Mesenchymal stem cell (in vitro differentiated cells and primary cell): Measurements from ENCODE around the gene VPS41. TPM values are rescaled to one million over a fixed set of nuclear protein-coding genes. Genes with fewer than 3 reads are reported as not detected.

Source experiments
- DNase-seq: peaks from one replicate; pipeline ENCODE4 v3.0.0-alpha.2; 2013
- H2AFZ ChIP-seq: one replicate; pipeline ENCODE4 v1.6.1; 2013; ENCODE audit warnings: low read depth, mild to moderate bottlenecking, control low read depth, inconsistent platforms, low read length, moderate library complexity
- H2AK5ac ChIP-seq: 2 replicates; pipeline ENCODE4 v1.6.1; 2013; ENCODE audit warnings: low read length, moderate library complexity, mild to moderate bottlenecking, inconsistent platforms; ENCODE audit not compliant: severe bottlenecking
- H2BK120ac ChIP-seq: one replicate; pipeline ENCODE4 v1.6.1; 2013; ENCODE audit warnings: low read depth, mild to moderate bottlenecking, inconsistent platforms, low read length, moderate library complexity
- H2BK12ac ChIP-seq, 2 experiments: one replicate each; pipeline ENCODE4 v1.6.1; 2013; ENCODE audit warnings: inconsistent platforms in 2 of 2, low read length in 2 of 2, mild to moderate bottlenecking in 2 of 2, moderate library complexity in 2 of 2, control low read depth in 1 of 2
- H2BK15ac ChIP-seq: one replicate; pipeline ENCODE4 v1.6.1; 2013; ENCODE audit warnings: mild to moderate bottlenecking, low read depth, inconsistent platforms; ENCODE audit not compliant: poor library complexity, severe bottlenecking
- H2BK5ac ChIP-seq: 2 replicates; pipeline ENCODE4 v1.6.1; 2013; ENCODE audit warnings: low read depth, mild to moderate bottlenecking, low read length, control low read depth, inconsistent platforms; ENCODE audit not compliant: poor library complexity, severe bottlenecking
- H3K14ac ChIP-seq, 2 experiments: one replicate each; pipeline ENCODE4 v1.6.1; 2013; ENCODE audit warnings: inconsistent platforms in 2 of 2, low read length in 2 of 2, control low read depth in 1 of 2, mild to moderate bottlenecking in 1 of 2, moderate library complexity in 1 of 2
- H3K18ac ChIP-seq, 2 experiments: one replicate each; pipeline ENCODE4 v1.6.1; 2013; ENCODE audit warnings: inconsistent platforms in 2 of 2, low read length in 2 of 2, control low read depth in 1 of 2, low read depth in 1 of 2, mild to moderate bottlenecking in 1 of 2
- H3K23ac ChIP-seq, 2 experiments: one replicate each; pipeline ENCODE4 v1.6.1; 2013; ENCODE audit warnings: inconsistent platforms in 2 of 2, low read length in 2 of 2, mild to moderate bottlenecking in 2 of 2, moderate library complexity in 2 of 2, control low read depth in 1 of 2
- H3K27ac ChIP-seq: 2 replicates; pipeline ENCODE4 v1.5.1; 2013; ENCODE audit warnings: mild to moderate bottlenecking, moderate library complexity, low read length, control low read depth, inconsistent platforms; ENCODE audit not compliant: poor library complexity, severe bottlenecking
- H3K27me3 ChIP-seq, 2 experiments: 2 replicates each; pipeline versions ENCODE4 v1.6.1 to v1.7.0; 2013; ENCODE audit warnings: low read length in 2 of 2, mild to moderate bottlenecking in 2 of 2, moderate library complexity in 2 of 2, control low read depth in 1 of 2, inconsistent platforms in 1 of 2; ENCODE audit not compliant: control insufficient read depth in 1 of 2, insufficient read depth in 1 of 2
- H3K36me3 ChIP-seq, 2 experiments: 2 replicates each; pipeline versions ENCODE4 v1.6.1 to v1.7.0; 2013; ENCODE audit warnings: low read length in 2 of 2, control low read depth in 1 of 2, inconsistent platforms in 1 of 2, low read depth in 1 of 2, mild to moderate bottlenecking in 1 of 2; ENCODE audit not compliant: insufficient read depth in 2 of 2, control insufficient read depth in 1 of 2
- H3K4ac ChIP-seq, 2 experiments: one replicate each; pipeline ENCODE4 v1.6.1; 2013; ENCODE audit warnings: inconsistent platforms in 2 of 2, low read length in 2 of 2, mild to moderate bottlenecking in 2 of 2, moderate library complexity in 2 of 2, control low read depth in 1 of 2, low read depth in 1 of 2
- H3K4me1 ChIP-seq: 2 replicates; pipeline ENCODE4 v1.6.1; 2013; ENCODE audit warnings: low read depth, low read length, control low read depth; ENCODE audit not compliant: control insufficient read depth, insufficient read depth
- H3K4me2 ChIP-seq: 2 replicates; pipeline ENCODE4 v1.6.1; 2013; ENCODE audit warnings: low read length, mild to moderate bottlenecking, inconsistent platforms; ENCODE audit not compliant: poor library complexity, severe bottlenecking
- H3K4me3 ChIP-seq, 2 experiments: 2 replicates each; pipeline versions ENCODE4 v1.5.1 to v1.7.0; 2013; ENCODE audit warnings: low read length in 2 of 2, mild to moderate bottlenecking in 2 of 2, control low read depth in 1 of 2, low read depth in 1 of 2; ENCODE audit not compliant: insufficient read depth in 1 of 2
- H3K79me1 ChIP-seq: replicated peaks from 2 replicates; pipeline ENCODE4 v1.6.1; 2013; ENCODE audit warnings: mild to moderate bottlenecking, control low read depth, low read length, inconsistent platforms; ENCODE audit not compliant: poor library complexity, severe bottlenecking
- H3K9ac ChIP-seq: 2 replicates; pipeline ENCODE4 v1.7.0; 2013; ENCODE audit warnings: mild to moderate bottlenecking, low read length, moderate library complexity
- H3K9me3 ChIP-seq: 2 replicates; pipeline ENCODE4 v1.7.0; 2013; ENCODE audit warnings: mild to moderate bottlenecking, low read length; ENCODE audit not compliant: control insufficient read depth
- H4K8ac ChIP-seq: one replicate; pipeline ENCODE4 v1.6.1; 2013; ENCODE audit warnings: inconsistent platforms, mild to moderate bottlenecking, low read length, moderate library complexity
- H4K91ac ChIP-seq: one replicate; pipeline ENCODE4 v1.6.1; 2013; ENCODE audit warnings: mild to moderate bottlenecking, low read length, inconsistent platforms
- WGBS: methylation state at CpG from one replicate; pipeline ENCODE4 v1.1.7; 2013; ENCODE audit warnings: mixed read lengths; 5-methylcytosine and 5-hydroxymethylcytosine counted together
- polyA plus RNA-seq, 2 experiments: library from polyadenylated mRNA; stranded (reverse); fragments of 200-250 nt; gene quantifications; one replicate each; pipeline ENCODE4 v1.2.3, GENCODE V29; 2013

Gene VPS41
- polyA plus RNA-seq (2013, experiment 1 of 2), result 29.6 TPM
- polyA plus RNA-seq (2013, experiment 2 of 2), result 29.9 TPM

DNA sequence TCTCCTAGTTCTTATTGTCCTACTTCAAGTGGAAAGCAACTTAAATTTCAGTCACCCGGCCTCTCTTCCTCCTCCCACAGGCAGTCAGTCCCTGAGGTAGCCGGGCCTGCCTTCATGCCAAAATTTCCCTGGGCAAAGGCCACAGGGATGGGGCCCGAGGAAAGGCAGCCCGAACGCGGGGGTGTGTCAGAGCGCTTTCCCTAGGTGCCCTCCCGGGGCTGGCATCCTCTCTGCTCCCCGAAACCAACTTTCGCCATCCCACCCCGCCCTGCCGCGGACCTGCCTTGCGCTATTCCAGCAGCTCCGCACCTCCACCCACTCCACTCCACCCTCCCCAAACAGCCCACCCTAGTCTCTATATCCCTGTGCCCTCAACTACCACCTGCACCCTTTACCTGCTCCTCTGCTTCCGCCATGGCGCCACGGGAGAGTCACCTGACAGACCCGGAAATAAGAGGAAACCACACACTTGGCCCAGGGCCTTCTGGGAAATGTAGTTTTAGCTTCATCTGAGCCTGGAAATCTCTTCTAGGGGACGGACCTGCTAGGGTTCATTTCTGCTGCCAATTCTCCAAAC is at the start of gene VPS41:
Gene VPS41, minus strand, starts transcription at position 433 of the 577 bp plus-strand sequence. Its CDS starts 17 bp downstream, at position 416.
- H4K8ac ChIP-seq, result peak within 1 kb of the TSS; percentile 78

GRCh38 chr7:38955892-38956291 is 46.9 kb upstream of the VPS41 start:
- no peak overlapping the region for H3K27ac ChIP-seq
- no peak for DNase-seq
- no peak overlapping the region for H2BK5ac ChIP-seq
- H2AK5ac ChIP-seq, result no peak overlapping the region
- H4K91ac ChIP-seq, result no peak overlapping the region
- H2AFZ ChIP-seq, result no peak overlapping the region
- no peak overlapping the region for H3K18ac ChIP-seq
- no peak overlapping the region for H3K14ac ChIP-seq
- H2BK15ac ChIP-seq, result no peak overlapping the region
- H2BK120ac ChIP-seq, result no peak overlapping the region
- peaks cover 1% of the 10 kb centered on the region for H3K4me1 ChIP-seq
- H2BK12ac ChIP-seq, result no peak overlapping the region
- no peak overlapping the region for H4K8ac ChIP-seq
- H3K4me3 ChIP-seq, result no peak overlapping the region
- H3K4ac ChIP-seq, result no peak overlapping the region
- no peaks in the 10 kb centered on the region for H3K36me3 ChIP-seq
- H3K79me1 ChIP-seq, result no peaks in the 10 kb centered on the region
- no peak overlapping the region for H3K23ac ChIP-seq
- H3K9ac ChIP-seq, result no peak overlapping the region
- no peaks in the 10 kb centered on the region for H3K9me3 ChIP-seq
- H3K4me2 ChIP-seq, result no peak overlapping the region
- WGBS, result 75% methylated on average over 2 of the region's 5 CpGs
- no peaks in the 10 kb centered on the region for H3K27me3 ChIP-seq

More for the DNA sequence above, at the start of gene VPS41:
- Histone ChIP-seq H2BK120ac (peak within 1 kb of the TSS; percentile 68), H3K4me1 (peaks cover 1% of the 10 kb centered on the region), H3K27me3 (no peaks in the 10 kb centered on the region), H3K9me3 (no peaks in the 10 kb centered on the region), H3K23ac (no peak within 1 kb of the TSS), H3K14ac (no peak within 1 kb of the TSS), H3K4me2 (peak within 1 kb of the TSS; percentile 88), H3K79me1 (peaks cover 17% of the 10 kb centered on the region), H3K36me3 (no peaks in the 10 kb centered on the region), H2BK12ac (no peak within 1 kb of the TSS), H3K4me3 (peak within 1 kb of the TSS; percentile 75 to 87), H2BK5ac (no peak within 1 kb of the TSS), H2AK5ac (no peak within 1 kb of the TSS), H3K4ac (peak within 1 kb of the TSS; percentile 14 to 49), H3K27ac (no peak within 1 kb of the TSS), H2BK15ac (no peak within 1 kb of the TSS), H3K18ac (peak within 1 kb of the TSS; percentile 52 to 81), H3K9ac (peak within 1 kb of the TSS; percentile 92), H4K91ac (peak within 1 kb of the TSS; percentile 23), H2AFZ (peak within 1 kb of the TSS; percentile 46)
- DNase-seq, result peak; percentile 81
- WGBS, result 1% methylated on average over 20 of the region's 20 CpGs

- Histone ChIP-seq H3K18ac (no peak overlapping the region), H4K8ac (no peak overlapping the region), H3K27me3 (no peaks in the 10 kb centered on the region), H3K4me3 (no peak overlapping the region), H2AK5ac (no peak overlapping the region), H2BK15ac (no peak overlapping the region), H3K27ac (no peak overlapping the region), H3K36me3 (no peaks in the 10 kb centered on the region), H2BK5ac (no peak overlapping the region), H3K4ac (no peak overlapping the region), H4K91ac (no peak overlapping the region), H2BK120ac (no peak overlapping the region), H2BK12ac (no peak overlapping the region), H3K9me3 (no peaks in the 10 kb centered on the region), H2AFZ (no peak overlapping the region), H3K4me1 (peaks cover 1% of the 10 kb centered on the region), H3K14ac (no peak overlapping the region), H3K79me1 (no peaks in the 10 kb centered on the region), H3K4me2 (no peak overlapping the region), H3K9ac (no peak overlapping the region), H3K23ac (no peak overlapping the region)
- WGBS, result 86% methylated on average over 4 of the region's 4 CpGs
- no peak for DNase-seq
Measured at GRCh38 chr7:38953971-38954370, 45.0 kb upstream of the VPS41 start.

GRCh38 chr7:38953227-38953626 is 44.2 kb upstream of the VPS41 start:
- no peak overlapping the region for H2BK12ac ChIP-seq
- H3K4me1 ChIP-seq, result peaks cover 1% of the 10 kb centered on the region
- H3K14ac ChIP-seq, result no peak overlapping the region
- H3K27ac ChIP-seq, result no peak overlapping the region
- no peak overlapping the region for H3K4me3 ChIP-seq
- H4K91ac ChIP-seq, result no peak overlapping the region
- H2BK5ac ChIP-seq, result no peak overlapping the region
- H4K8ac ChIP-seq, result no peak overlapping the region
- WGBS, result no CpG with 5 or more reads among the region's 1 CpG
- no peak overlapping the region for H3K23ac ChIP-seq
- H2BK15ac ChIP-seq, result no peak overlapping the region
- H3K9ac ChIP-seq, result no peak overlapping the region
- no peaks in the 10 kb centered on the region for H3K9me3 ChIP-seq
- H3K36me3 ChIP-seq, result no peaks in the 10 kb centered on the region
- no peak overlapping the region for H3K4ac ChIP-seq
- H3K79me1 ChIP-seq, result no peaks in the 10 kb centered on the region
- H2AFZ ChIP-seq, result no peak overlapping the region
- H3K18ac ChIP-seq, result no peak overlapping the region
- H2AK5ac ChIP-seq, result no peak overlapping the region
- H3K4me2 ChIP-seq, result no peak overlapping the region
- no peaks in the 10 kb centered on the region for H3K27me3 ChIP-seq
- DNase-seq, result no peak
- no peak overlapping the region for H2BK120ac ChIP-seq
